ENCODE data around the gene EXTL1. TPM values are rescaled to one million over a fixed set of nuclear protein-coding genes. Genes with fewer than 3 reads are reported as not detected.
A peak's percentile ranks its signal among the peaks of the same experiment; 100 is the strongest.

EXTL1 gene
- total RNA-seq, 1 donor = 0.18 TPM

- no peak for DNase-seq (ENCODE audit: low read depth)
- TF ChIP-seq, protein P1, sequence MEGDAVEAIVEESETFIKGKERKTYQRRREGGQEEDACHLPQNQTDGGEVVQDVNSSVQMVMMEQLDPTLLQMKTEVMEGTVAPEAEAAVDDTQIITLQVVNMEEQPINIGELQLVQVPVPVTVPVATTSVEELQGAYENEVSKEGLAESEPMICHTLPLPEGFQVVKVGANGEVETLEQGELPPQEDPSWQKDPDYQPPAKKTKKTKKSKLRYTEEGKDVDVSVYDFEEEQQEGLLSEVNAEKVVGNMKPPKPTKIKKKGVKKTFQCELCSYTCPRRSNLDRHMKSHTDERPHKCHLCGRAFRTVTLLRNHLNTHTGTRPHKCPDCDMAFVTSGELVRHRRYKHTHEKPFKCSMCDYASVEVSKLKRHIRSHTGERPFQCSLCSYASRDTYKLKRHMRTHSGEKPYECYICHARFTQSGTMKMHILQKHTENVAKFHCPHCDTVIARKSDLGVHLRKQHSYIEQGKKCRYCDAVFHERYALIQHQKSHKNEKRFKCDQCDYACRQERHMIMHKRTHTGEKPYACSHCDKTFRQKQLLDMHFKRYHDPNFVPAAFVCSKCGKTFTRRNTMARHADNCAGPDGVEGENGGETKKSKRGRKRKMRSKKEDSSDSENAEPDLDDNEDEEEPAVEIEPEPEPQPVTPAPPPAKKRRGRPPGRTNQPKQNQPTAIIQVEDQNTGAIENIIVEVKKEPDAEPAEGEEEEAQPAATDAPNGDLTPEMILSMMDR (IDR thresholded peaks at IDR 0.05; ENCODE audit: insufficient read depth, low read length) = no peak
- H3K4me3 ChIP-seq (ENCODE audit: low read depth, low read length) = no peak overlapping the region
These were observed 7.7 kb downstream of the EXTL1 start for GRCh38 chr1:26029054-26029863.

DNA sequence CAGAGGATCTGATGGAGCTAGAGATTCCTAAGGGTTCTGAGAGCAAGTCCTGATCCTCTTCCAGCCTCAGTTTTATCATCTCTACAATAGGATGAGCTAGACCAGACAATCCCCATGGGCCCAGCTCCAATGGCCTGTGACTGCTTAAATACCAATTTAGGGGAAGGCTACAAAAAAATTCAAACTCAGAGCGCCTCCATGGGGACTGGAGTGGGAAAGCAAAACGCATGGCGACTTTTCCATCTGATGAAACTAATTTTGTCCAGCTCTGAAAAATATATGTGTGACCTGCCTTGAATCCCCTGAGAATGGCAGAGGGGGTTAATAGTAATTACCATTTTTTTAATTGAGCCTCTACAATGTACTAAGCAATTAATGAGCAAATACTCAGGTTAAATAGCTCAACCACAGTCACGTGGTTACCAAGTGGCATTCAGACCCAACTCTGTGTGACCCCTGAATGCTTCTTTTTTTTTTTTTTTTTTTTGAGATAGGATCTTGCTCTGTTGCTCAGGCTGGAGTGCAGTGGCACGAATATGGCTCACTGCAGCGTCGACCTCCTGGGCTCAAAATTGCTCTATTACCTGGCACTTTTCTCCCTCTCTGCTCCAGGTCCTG is 8.4 kb downstream of the EXTL1 start:
- TF ChIP-seq, protein P1 (IDR thresholded peaks at IDR 0.05; ENCODE audit: insufficient read depth, low read length) = no peak
- no peak overlapping the region for H3K4me3 ChIP-seq (ENCODE audit: low read depth, low read length)
- no peak for DNase-seq (ENCODE audit: low read depth)

GRCh38 chr1:26031196-26031595 is 9.6 kb downstream of the EXTL1 start:
- TF ChIP-seq, protein P1 (IDR thresholded peaks at IDR 0.05; ENCODE audit: insufficient read depth, low read length) = no peak
- H3K4me3 ChIP-seq (ENCODE audit: low read depth, low read length) = no peak overlapping the region
- no peak for DNase-seq (ENCODE audit: low read depth)

GRCh38 chr1:26031611-26032220 is 10.1 kb downstream of the EXTL1 start:
- DNase-seq (ENCODE audit: low read depth) = peak; percentile 69
- TF ChIP-seq, protein P1 (IDR thresholded peaks at IDR 0.05; ENCODE audit: insufficient read depth, low read length) = no peak
- no peak overlapping the region for H3K4me3 ChIP-seq (ENCODE audit: low read depth, low read length)

DNA sequence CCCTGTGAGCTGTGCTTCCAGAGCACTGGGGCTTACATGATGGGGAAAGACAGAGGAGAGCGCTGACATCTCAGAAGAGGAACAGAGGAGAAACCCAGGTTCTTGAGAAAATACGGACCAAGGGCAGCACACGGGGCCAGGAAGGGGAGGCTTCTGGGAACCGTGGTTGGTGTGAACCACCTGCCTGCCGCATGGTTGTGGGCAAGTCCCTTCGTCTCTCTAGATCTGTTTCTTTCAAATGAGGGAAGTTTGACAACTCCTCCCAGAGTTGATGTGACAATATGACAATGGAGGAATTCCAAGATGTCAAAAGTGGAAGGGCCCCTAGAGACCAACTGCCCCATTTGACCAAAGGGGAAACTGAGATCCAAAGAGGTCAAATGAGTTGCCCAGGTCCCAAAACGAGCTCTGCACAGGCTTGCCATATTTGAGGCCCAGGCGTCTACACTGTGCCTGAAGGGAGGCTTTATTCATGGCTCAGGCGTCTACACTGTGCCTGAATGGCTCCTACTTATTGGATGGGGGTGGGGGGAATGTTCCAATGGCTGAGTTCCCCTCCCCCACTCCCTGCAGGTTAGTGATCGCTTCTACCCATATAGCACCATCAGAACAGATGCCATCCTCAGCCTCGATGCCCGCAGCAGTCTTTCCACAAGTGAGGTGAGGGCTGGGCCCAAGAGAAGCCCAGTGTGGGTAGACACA is 11.2 kb downstream of the EXTL1 start:
- TF ChIP-seq, protein P1 (IDR thresholded peaks at IDR 0.05; ENCODE audit: insufficient read depth, low read length) = no peak
- DNase-seq (ENCODE audit: low read depth) = no peak
- H3K4me3 ChIP-seq (ENCODE audit: low read depth, low read length) = no peak overlapping the region

- DNase-seq (ENCODE audit: low read depth) = no peak
- TF ChIP-seq, protein P1 (IDR thresholded peaks at IDR 0.05; ENCODE audit: insufficient read depth, low read length) = no peak
These were observed 13.1 kb downstream of the EXTL1 start for GRCh38 chr1:26034504-26035202.

More at GRCh38 chr1:26034504-26035202, 13.1 kb downstream of the EXTL1 start:
- H3K4me3 ChIP-seq (ENCODE audit: low read depth, low read length) = peak overlapping the region; percentile 86
